Cardiac muscle cell (in vitro differentiated cells and primary cell): ENCODE data around the gene GIGYF2. TPM values are rescaled to one million over a fixed set of nuclear protein-coding genes. Genes with fewer than 3 reads are reported as not detected.

Source experiments
- DNase-seq, 2 donors: peaks; one replicate each; pipeline versions ENCODE4 v3.0.0 to v3.0.0-alpha.2; 2010 to 2017; ENCODE audit warnings: low read depth in 1 of 2, low spot score in 1 of 2
- H3K27ac ChIP-seq: fragments of 200-600 bp; sonication (generic); 2 replicates; pipeline ENCODE4 v1.5.1; 2016
- H3K27me3 ChIP-seq: fragments of 200-600 bp; sonication (generic); 2 replicates; pipeline ENCODE4 v1.6.0; 2016; ENCODE audit warnings: control low read depth
- H3K36me3 ChIP-seq: fragments of 200-600 bp; sonication (generic); 2 replicates; pipeline ENCODE4 v1.5.1; 2016; ENCODE audit warnings: control low read depth
- H3K4me1 ChIP-seq: fragments of 200-600 bp; sonication (generic); 2 replicates; pipeline ENCODE4 v1.8.1; 2017; ENCODE audit warnings: low read depth, mild to moderate bottlenecking, mixed run types
- H3K4me3 ChIP-seq: fragments of 200-600 bp; sonication (generic); 2 replicates; pipeline ENCODE4 v1.5.1; 2016; ENCODE audit warnings: mild to moderate bottlenecking
- H3K9me3 ChIP-seq: fragments of 200-600 bp; sonication (generic); 2 replicates; pipeline ENCODE4 v1.5.1; 2017; ENCODE audit warnings: low read depth, mild to moderate bottlenecking, control low read depth
- CTCF ChIP-seq: IDR thresholded peaks from 2 replicates; pipeline ENCODE4 v1.5.1; 2012; ENCODE audit warnings: low read depth, mild to moderate bottlenecking, low read length
- polyA plus RNA-seq: library from polyadenylated mRNA; unstranded; fragments of >200 nt; fragmentation: Nextera tagmentation; extraction: Ambion mirVana; gene quantifications from 2 replicates; pipeline ENCODE4 v1.2.1, GENCODE V29; 2016
- total RNA-seq: library from RNA; depleted of rRNA; stranded (reverse); fragments of >200 nt; gene quantifications from 2 replicates; pipeline ENCODE4 v1.2.3, GENCODE V29; 2016

The GIGYF2 gene
- total and polyA plus RNA-seq, 2 experiments from 2014 or later = 36.9 to 52.1 TPM

- TF ChIP-seq CTCF = no peak
- no peak overlapping the region for H3K27ac ChIP-seq
- no peaks in the 10 kb centered on the region for H3K4me1 ChIP-seq
- H3K9me3 ChIP-seq = no peaks in the 10 kb centered on the region
- H3K27me3 ChIP-seq = peaks cover 32% of the 10 kb centered on the region
- H3K36me3 ChIP-seq = no peaks in the 10 kb centered on the region
- DNase-seq = no peak
- no peak overlapping the region for H3K4me3 ChIP-seq
These were observed 180.9 kb downstream of the GIGYF2 start for GRCh38 chr2:232877940-232878511.

DNA sequence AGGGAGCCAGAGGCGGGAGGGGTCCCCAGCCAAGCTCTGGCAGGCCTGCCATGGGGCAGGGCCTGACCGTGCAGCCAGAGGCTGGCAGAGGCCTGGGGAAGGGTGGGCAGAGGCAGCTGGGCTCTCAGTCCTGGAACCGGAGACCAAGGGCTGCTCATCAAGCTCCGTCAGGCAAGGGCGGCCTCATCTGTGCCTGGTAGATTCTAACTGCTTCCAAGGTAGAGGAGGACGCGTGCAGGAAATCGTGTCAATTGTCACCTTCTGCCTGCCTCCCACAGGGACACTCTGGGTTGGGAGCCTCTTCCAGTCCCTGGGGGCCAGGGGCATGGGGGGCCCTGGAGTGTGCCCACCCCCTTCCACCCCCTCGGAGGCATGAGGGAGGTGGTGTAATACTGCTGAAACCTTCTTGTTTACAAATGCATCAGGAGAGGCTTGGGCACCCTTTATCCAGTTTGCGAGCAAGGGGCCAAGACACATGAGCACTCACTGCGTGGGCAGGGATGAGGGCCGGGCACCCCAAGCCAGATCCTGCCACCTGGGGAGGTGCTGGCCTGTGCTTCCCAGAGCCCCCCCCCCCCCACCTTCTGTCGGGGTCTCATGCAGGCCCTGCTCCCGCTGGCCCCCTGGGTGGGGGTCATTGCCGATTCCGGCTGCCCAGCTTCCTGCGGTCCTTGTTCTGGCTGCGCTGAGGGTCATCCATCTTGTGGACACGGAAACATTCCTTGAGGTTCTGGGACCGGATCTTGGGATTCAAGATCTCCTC is 181.9 kb downstream of the GIGYF2 start:
- no peak overlapping the region for H3K27ac ChIP-seq
- no peaks in the 10 kb centered on the region for H3K9me3 ChIP-seq
- no peaks in the 10 kb centered on the region for H3K4me1 ChIP-seq
- DNase-seq = no peak
- no peak for TF ChIP-seq CTCF
- peaks cover 32% of the 10 kb centered on the region for H3K27me3 ChIP-seq
- H3K36me3 ChIP-seq = no peaks in the 10 kb centered on the region
- no peak overlapping the region for H3K4me3 ChIP-seq

DNA sequence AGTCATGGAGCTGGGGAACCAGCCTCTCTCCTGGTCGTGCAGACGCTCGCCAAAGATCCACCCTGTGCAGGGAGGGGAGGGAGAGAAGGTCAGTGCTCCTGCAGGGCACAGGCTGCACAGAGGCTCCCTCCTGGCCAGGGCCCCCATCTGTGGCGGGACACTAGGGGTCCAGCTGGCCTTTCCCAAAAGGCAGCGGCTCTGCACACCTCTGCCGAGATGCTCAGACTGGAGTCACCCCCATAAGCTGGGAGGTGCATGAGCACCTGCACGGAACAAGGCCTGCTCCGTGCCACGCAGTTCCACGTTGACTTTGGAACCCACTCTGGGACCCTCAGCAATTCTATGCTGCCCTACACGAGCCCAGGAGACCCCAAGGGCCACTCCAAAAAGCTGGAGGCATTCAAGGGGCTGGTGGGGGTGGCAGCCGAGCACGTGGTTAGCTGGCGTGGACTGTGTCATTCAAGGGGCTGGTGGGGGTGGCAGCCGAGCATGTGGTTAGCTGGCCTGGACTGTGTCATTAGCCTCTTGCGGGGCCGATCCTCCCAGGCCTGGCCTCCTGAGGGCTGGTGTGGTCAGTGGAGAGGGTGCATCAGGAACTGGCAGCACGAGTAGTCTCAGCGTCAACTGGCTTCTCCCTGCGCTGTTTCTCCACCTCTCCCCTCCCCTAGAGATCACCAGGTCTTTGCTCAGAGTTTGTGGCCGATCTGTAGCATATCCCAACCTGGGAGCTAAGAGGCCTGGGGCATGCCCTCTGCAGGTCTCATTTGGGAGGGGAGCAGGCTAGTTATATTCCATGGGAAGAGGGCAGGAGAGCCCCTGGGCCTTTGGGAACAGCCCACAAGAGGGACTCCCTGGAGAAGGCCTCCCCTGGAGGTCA is 182.7 kb downstream of the GIGYF2 start:
- peaks cover 32% of the 10 kb centered on the region for H3K27me3 ChIP-seq
- DNase-seq = no peak
- H3K27ac ChIP-seq = no peak overlapping the region
- no peaks in the 10 kb centered on the region for H3K36me3 ChIP-seq
- no peak for TF ChIP-seq CTCF
- H3K4me1 ChIP-seq = no peaks in the 10 kb centered on the region
- H3K9me3 ChIP-seq = no peaks in the 10 kb centered on the region
- H3K4me3 ChIP-seq = no peak overlapping the region

GRCh38 chr2:232880764-232881351 is 183.7 kb downstream of the GIGYF2 start:
- no peak overlapping the region for H3K27ac ChIP-seq
- H3K4me3 ChIP-seq = no peak overlapping the region
- H3K36me3 ChIP-seq = no peaks in the 10 kb centered on the region
- no peak for TF ChIP-seq CTCF
- no peaks in the 10 kb centered on the region for H3K9me3 ChIP-seq
- H3K4me1 ChIP-seq = no peaks in the 10 kb centered on the region
- DNase-seq = no peak
- H3K27me3 ChIP-seq = peaks cover 22% of the 10 kb centered on the region

DNA sequence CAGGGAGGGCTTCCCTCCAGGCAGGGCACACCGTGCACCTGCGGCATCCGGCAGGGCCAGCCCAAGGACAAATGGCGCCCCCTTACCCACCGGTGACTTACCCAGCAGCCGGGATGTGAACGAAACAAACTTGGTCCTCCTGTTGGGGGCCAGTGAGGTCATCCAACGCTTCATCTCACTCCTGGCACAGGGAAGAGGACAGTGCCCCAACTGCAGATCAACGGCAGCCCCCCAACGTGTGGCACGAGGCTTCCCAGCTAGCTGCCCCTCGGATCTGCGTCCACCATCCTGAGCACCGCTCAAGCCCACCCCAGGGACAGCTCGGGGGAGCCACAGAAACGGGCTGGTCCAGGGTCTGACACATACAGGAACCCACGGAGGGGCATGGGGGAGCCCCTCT is 185.0 kb downstream of the GIGYF2 start:
- Histone ChIP-seq H3K36me3 (no peaks in the 10 kb centered on the region), H3K27ac (no peak overlapping the region), H3K27me3 (peaks cover 9% of the 10 kb centered on the region), H3K4me1 (no peaks in the 10 kb centered on the region), H3K9me3 (no peaks in the 10 kb centered on the region), H3K4me3 (no peak overlapping the region)
- DNase-seq = no peak
- no peak for TF ChIP-seq CTCF
